ENCODE data around the gene POLG. TPM values are rescaled to one million over a fixed set of nuclear protein-coding genes. Genes with fewer than 3 reads are reported as not detected.

Gene POLG
- total and polyA plus RNA-seq, 2 of the 13 experiments (the other 11 are each of a cell fraction or from before 2014, with no cell fraction given), result 26.6 to 35.5 TPM

DNA sequence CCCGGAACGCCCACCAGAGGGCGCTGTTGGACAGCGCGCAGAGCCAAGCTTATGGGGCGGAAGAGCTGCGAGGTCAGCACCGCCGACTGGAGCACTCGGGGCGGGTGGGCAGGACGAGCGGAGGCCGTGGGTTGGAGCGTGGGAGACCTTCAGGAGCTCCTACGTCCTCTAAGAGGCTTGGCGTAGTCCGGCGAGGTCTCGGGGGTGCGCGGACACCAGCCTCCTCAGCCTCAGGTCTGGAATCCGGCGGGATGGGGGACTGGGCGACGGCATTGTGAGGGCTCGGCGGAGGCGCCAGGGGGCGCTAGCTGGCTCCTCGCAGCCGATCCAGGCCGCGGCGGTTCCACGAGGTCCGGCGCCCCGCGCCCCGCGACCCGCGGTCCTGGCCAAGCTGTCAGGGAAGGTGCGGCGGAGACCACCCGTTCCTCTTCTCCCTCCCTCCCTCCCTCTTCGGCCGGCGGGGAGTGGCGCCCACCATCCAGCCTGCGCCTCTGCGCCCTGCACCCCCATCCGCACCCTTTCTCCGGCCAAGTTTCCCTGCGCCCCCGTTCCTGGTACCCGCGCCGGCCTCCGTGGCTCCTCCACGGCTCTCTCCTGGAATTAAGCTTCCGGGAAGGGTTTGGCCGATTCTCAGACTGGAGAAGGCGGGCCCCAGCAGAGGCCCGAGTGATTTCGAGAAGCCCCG is 24.3 kb upstream of the POLG start (continued):
- TF ChIP-seq ZNF792 (CRISPR knock-in tag; IDR thresholded peaks at IDR 0.05), result 0 out of 2 replicates have a peak, but pooled peaks have one; percentile 20
- TF ChIP-seq ZMAT3 (CRISPR knock-in tag; conservative IDR thresholded peaks at IDR 0.05), result no peak
- 0 out of 2 replicates have a peak, but pooled peaks have one; percentile 25 for TF ChIP-seq ZNF891 (CRISPR knock-in tag; IDR thresholded peaks at IDR 0.05)
- peak; percentile 59; the same call in 1 of the 2 replicates for TF ChIP-seq ZNF800 (CRISPR knock-in tag; IDR thresholded peaks at IDR 0.05)
- TF ChIP-seq DR1 (CRISPR knock-in tag; IDR thresholded peaks at IDR 0.05), result no peak

GRCh38 chr15:89358435-89358754 is 23.8 kb upstream of the POLG start:
- FAIRE-seq, result no peak
- no peak; the same call in 1 of the 3 replicates for ATAC-seq
- H3K36me3 ChIP-seq (replicated peaks in 1 of 2; ENCODE audit: control insufficient read depth in 1 of 2, insufficient read depth in 2 of 2, low read length in 2 of 2), result no peaks in the 10 kb centered on the region
- no TSS peak for BruUV-seq (replicated peaks)
- H3K79me2 ChIP-seq (ENCODE audit: insufficient read depth, low read length), result no peaks in the 10 kb centered on the region
- TF ChIP-seq POGZ (CRISPR knock-in tag; IDR thresholded peaks at IDR 0.05) (0 out of 2 replicates have a peak, but pooled peaks have one; percentile 12), MTF2 (CRISPR knock-in tag; IDR thresholded peaks at IDR 0.05; ENCODE audit: borderline replicate concordance) (no peak), EZH2 (conservative IDR thresholded peaks at IDR 0.05; ENCODE audit: low read depth, low read length) (0 out of 2 replicates have a peak, but pooled peaks have one; percentile 27)
- TF ChIP-seq, protein P1, sequence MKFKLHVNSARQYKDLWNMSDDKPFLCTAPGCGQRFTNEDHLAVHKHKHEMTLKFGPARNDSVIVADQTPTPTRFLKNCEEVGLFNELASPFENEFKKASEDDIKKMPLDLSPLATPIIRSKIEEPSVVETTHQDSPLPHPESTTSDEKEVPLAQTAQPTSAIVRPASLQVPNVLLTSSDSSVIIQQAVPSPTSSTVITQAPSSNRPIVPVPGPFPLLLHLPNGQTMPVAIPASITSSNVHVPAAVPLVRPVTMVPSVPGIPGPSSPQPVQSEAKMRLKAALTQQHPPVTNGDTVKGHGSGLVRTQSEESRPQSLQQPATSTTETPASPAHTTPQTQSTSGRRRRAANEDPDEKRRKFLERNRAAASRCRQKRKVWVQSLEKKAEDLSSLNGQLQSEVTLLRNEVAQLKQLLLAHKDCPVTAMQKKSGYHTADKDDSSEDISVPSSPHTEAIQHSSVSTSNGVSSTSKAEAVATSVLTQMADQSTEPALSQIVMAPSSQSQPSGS (CRISPR knock-in tag; IDR thresholded peaks at IDR 0.05), result 0 out of 2 replicates have a peak, but pooled peaks have one; percentile 20
- CTCF ChIA-PET (ENCODE audit: low intra/inter-chr PET ratio, low total read pairs), result interaction anchor here (0.6 to 3.5 kb wide), 4 partner anchors 72 to 198 kb away, joined by 3 to 45 read pairs (median 13); no protein-coding TSS in a partner anchor
- intact Hi-C loops (cut with micrococcal nuclease; ENCODE audit: unreplicated experiment), result loop anchor here (1.0 to 5.0 kb wide), 3 partner anchors 59 to 114 kb away; no protein-coding TSS in a partner anchor
- no peak for DNase-seq (ENCODE audit: low spot score)
- H3K4me1 ChIP-seq (ENCODE audit: insufficient read depth, low read length), result peaks cover 7% of the 10 kb centered on the region
- H3K4me2 ChIP-seq (ENCODE audit: low read depth, low read length), result peak overlapping the region; percentile 88
- no peaks in the 10 kb centered on the region for H3K9me3 ChIP-seq (ENCODE audit: low read length)
- peaks cover 8% of the 10 kb centered on the region for H4K20me1 ChIP-seq (ENCODE audit: insufficient read depth, low read length)
- no peak overlapping the region for H3K9ac ChIP-seq (ENCODE audit: insufficient read depth, low read depth, low read length)
- peak overlapping the region in 1 of 3 experiments; percentile 72; a peak in 2 of 6 replicates for H3K4me3 ChIP-seq (replicated peaks in 1 of 3; ENCODE audit: insufficient read depth in 1 of 3, low read depth in 2 of 3, low read length in 3 of 3)
- WGBS (ENCODE audit: low lambda C conversion rate), result 4% methylated on average over 3 of the region's 16 CpGs
- peaks cover 6 to 73% of the 10 kb centered on the region in 2 experiments for H3K27me3 ChIP-seq (ENCODE audit: control insufficient read depth in 1 of 2, insufficient read depth in 2 of 2, low read length in 2 of 2)
- H3K27ac ChIP-seq (ENCODE audit: extremely low read length, insufficient read depth, low read length), result no peak overlapping the region
- in situ Hi-C loops (cut with HindIII; ENCODE audit: extremely low pct_ligation_motif_present, low pct_unique_long_range_greater_than_20kb), result loop anchor here (5.0 kb wide), 2 partner anchors 74 to 114 kb away; no protein-coding TSS in a partner anchor
- no peak overlapping the region for H2AFZ ChIP-seq (ENCODE audit: low read length)
- POLR2A ChIA-PET, result no interaction called here

Measured in HepG2 (cell line).